NT2/D1 (cell line): ENCODE results near the gene RAET1L.
"Not testable (repeated sequence)": the region's sequence is repeated elsewhere in the genome, so short reads cannot be mapped to it uniquely, and the experiment has no call there.

ENCODE experiments used
- DNase-seq: peaks from one replicate; pipeline ENCODE4 v3.0.0-alpha.2; 2011; ENCODE audit warnings: low read depth, low spot score
- H3K27me3 ChIP-seq: 2 replicates; pipeline ENCODE4 v1.6.0; 2011; ENCODE audit warnings: mild to moderate bottlenecking; ENCODE audit not compliant: insufficient read length, insufficient read depth
- H3K36me3 ChIP-seq: 2 replicates; pipeline ENCODE4 v1.6.1; 2011; ENCODE audit warnings: mild to moderate bottlenecking, low read length, mixed read lengths; ENCODE audit not compliant: insufficient read depth, insufficient read length
- H3K4me1 ChIP-seq: 2 replicates; pipeline ENCODE4 v1.5.1; 2011; ENCODE audit not compliant: insufficient read depth, insufficient read length
- H3K4me3 ChIP-seq: 2 replicates; pipeline ENCODE4 v1.5.1; 2011; ENCODE audit warnings: low read depth; ENCODE audit not compliant: insufficient read length
- H3K9ac ChIP-seq: 2 replicates; pipeline ENCODE4 v1.6.0; 2011; ENCODE audit warnings: low read depth; ENCODE audit not compliant: insufficient read length
- H3K9me3 ChIP-seq: 2 replicates; pipeline ENCODE4 v1.5.1; 2011; ENCODE audit warnings: mild to moderate bottlenecking, low read length; ENCODE audit not compliant: insufficient read depth
- SUZ12 ChIP-seq: IDR thresholded peaks from 2 replicates; pipeline ENCODE4 v1.6.1; 2011; ENCODE audit not compliant: insufficient read length, insufficient read depth; ENCODE audit errors: extremely low read depth
- YY1 ChIP-seq: IDR thresholded peaks from 2 replicates; pipeline ENCODE4 v1.6.1; 2011; ENCODE audit not compliant: insufficient read length, insufficient read depth
- ZNF274 ChIP-seq: IDR thresholded peaks from 2 replicates; pipeline ENCODE4 v1.6.1; 2011; ENCODE audit warnings: mild to moderate bottlenecking, low read depth, low read length

The RAET1L gene

DNA sequence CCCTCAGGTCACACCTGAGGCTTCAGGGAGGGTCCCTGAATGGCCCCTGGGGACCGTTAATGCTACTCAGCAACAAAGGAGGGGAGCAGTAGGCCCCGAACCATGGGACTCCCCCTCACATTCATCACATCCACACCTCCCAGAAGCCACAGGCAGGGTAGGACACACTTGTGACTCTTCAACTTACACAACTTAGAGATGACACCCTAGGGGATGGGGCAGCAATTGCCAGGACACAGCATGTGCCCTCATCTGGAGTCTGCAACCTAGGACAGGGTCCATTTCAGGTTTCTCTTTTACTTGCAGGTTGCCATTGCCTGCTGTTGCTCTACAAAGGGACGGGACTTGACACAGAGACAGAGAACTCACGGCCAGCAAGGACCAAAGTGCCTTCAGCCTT, 42.8 kb upstream of the RAET1L start:
- H3K4me1 ChIP-seq = no peaks in the 10 kb centered on the region
- no peaks in the 10 kb centered on the region for H3K9me3 ChIP-seq
- peaks cover 26% of the 10 kb centered on the region for H3K36me3 ChIP-seq
- DNase-seq = no peak
- TF ChIP-seq ZNF274 (no peak), YY1 (no peak), SUZ12 (no peak)
- H3K9ac ChIP-seq = no peak overlapping the region
- peaks cover 19% of the 10 kb centered on the region for H3K27me3 ChIP-seq
- H3K4me3 ChIP-seq = peak overlapping the region; percentile 65

DNA sequence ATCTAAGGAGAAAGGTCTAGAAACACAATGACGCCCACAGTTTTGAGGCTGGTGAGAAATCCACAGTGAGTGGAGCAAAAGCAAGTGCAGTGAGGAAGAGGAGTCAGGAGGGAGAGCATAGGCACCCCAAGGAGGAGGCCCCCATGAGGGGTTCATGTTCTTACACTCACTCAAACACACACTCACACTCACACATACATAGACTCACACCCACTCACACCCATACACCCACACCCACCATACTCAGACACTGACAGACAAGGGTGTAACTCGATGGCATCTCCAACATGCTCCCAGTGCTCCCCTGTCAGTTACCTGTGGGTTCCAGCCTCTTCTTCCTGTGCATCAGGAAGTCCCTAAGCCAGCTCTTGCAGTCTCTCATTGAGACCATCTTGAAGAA, 39.8 kb upstream of the RAET1L start:
- no peaks in the 10 kb centered on the region for H3K9me3 ChIP-seq
- no peak for TF ChIP-seq YY1
- TF ChIP-seq ZNF274 = no peak
- TF ChIP-seq SUZ12 = no peak

DNA sequence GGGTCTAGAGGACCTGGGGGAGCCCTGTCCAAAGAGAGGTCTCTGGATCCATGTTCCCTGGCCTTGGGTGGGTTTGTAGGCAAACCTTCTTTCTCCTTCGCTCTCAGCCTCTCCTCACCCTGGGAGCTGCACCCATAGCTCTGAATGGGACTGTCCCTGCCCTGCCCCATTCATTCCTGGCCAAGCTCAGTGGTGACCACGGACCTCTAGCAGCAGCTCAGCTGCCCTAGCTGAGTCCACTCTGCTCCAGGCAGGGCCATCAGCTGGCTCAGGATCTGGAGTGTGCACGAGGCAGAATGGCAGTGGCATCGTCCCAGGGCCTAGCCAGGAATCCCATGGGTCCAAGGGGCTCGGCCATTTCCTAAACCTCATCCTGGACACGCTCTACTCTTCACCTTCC, 38.3 kb upstream of the RAET1L start:
- no peaks in the 10 kb centered on the region for H3K4me1 ChIP-seq
- no peak overlapping the region for H3K9ac ChIP-seq
- no peaks in the 10 kb centered on the region for H3K9me3 ChIP-seq
- H3K4me3 ChIP-seq = no peak overlapping the region
- H3K36me3 ChIP-seq = peaks cover 30% of the 10 kb centered on the region
- TF ChIP-seq SUZ12 = no peak
- TF ChIP-seq YY1 = no peak
- no peak for TF ChIP-seq ZNF274
- H3K27me3 ChIP-seq = peaks cover 12% of the 10 kb centered on the region
- DNase-seq = no peak

More for the DNA sequence above, 39.8 kb upstream of the RAET1L start:
- no peak overlapping the region for H3K9ac ChIP-seq
- peaks cover 30% of the 10 kb centered on the region for H3K36me3 ChIP-seq
- peaks cover 18% of the 10 kb centered on the region for H3K27me3 ChIP-seq
- no peak for DNase-seq
- H3K4me1 ChIP-seq = no peaks in the 10 kb centered on the region
- no peak overlapping the region for H3K4me3 ChIP-seq

DNA sequence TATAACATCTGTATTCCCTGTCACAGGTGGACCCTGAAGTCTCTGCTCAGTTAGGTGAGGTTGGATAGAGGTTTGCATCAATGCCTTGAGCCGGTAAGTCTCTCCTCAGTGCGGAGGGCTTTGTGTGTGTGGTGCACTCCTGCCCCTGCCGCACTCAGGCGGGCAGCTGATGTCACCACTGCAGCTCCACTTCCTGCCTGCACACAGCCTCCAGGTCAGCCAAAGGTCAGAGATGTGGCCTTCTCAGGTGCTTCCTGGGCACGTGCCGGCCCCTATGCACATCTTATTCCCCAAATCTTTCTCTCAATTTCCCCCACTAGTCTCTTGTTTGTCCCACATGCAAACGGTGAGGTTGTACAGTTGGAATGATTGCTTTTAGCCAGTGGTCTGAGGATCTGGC, 34.6 kb upstream of the RAET1L start:
- H3K4me3 ChIP-seq, H3K4me1 ChIP-seq, H3K9ac ChIP-seq, H3K27me3 ChIP-seq, H3K9me3 ChIP-seq, DNase-seq: not testable (repeated sequence)
- peaks cover 14% of the 10 kb centered on the region for H3K36me3 ChIP-seq

DNA sequence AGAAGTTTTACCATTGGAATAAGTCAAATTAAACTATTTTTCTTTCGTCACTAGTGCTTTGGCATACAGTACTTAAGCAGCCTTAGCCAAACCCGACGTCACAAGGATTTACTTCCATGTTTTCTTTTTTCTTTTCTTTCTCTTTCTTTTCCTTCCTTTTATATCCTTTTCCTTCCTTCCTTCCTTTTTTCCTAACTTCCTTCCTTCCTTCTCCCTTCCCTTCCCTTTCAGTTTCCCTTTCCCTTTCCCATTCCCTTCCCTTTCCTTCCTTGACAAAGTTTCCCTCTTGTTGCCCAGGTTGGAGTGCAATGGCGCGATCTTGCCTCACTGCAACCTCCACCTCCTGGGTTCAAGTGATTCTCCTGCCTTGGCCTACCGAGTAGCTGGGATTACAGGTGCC, 33.7 kb upstream of the RAET1L start:
- TF ChIP-seq SUZ12 (no peak), ZNF274 (no peak), YY1 (no peak)
- Histone ChIP-seq H3K27me3 (no peaks in the 10 kb centered on the region), H3K36me3 (peaks cover 4% of the 10 kb centered on the region)

DNA sequence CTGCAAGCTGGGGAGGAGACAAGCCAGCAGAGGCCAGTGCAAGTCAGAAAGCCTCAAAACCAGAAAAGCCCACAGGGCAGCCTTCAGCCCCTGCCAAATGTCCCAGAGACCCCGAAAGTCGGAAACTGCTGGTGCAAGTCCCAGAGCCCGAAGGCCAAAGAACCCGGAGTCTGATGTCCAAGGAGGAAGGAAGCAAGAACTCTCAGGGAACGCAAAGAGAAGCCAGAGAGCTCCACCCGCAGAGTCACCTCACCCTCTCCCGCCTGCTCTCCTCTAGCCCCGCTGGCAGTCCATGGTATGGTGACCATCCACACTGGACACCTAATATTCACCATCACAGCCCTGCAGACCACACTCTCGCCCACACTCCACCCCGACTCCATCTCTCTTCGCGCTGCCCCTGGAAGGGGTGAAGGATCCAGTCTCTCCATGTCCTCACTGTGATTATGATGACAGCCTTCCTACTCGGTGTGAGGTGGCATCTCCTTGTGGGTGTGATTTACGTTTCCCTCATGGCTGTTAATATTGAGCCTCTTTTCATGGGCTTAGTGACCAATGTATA, 33.0 kb upstream of the RAET1L start:
- H3K36me3 ChIP-seq = peaks cover 4% of the 10 kb centered on the region
- no peak for DNase-seq
- no peaks in the 10 kb centered on the region for H3K27me3 ChIP-seq
- TF ChIP-seq ZNF274 (no peak), YY1 (no peak), SUZ12 (no peak)
- no peaks in the 10 kb centered on the region for H3K9me3 ChIP-seq
- H3K4me3 ChIP-seq = no peak overlapping the region
- H3K4me1 ChIP-seq = no peaks in the 10 kb centered on the region
- no peak overlapping the region for H3K9ac ChIP-seq

More for the DNA sequence above, 33.7 kb upstream of the RAET1L start:
- Histone ChIP-seq H3K9me3 (no peaks in the 10 kb centered on the region), H3K4me1 (no peaks in the 10 kb centered on the region), H3K4me3 (no peak overlapping the region), H3K9ac (no peak overlapping the region)
- no peak for DNase-seq

DNA sequence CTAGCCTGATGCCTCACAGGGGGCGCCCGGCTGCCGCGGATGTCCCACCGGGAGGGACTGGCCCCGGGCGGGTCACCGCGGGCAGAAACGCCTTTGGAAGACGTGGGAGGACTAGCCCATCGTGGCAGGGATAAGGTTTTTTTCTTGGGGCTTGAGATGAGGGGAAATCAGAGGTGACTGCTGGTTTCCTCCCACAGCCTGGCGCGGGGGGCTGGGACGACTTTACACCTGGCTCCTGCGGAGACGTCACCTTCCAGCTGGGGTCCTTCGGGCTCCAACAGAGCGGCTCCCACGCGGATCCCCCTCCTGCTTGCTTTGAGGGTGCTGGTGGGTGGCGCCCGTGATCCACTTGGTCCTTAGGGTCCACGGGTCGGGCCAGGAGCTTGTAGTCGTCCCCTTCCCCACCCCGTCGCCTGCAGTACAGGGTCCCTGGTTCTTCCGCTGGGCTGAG, 32.2 kb upstream of the RAET1L start:
- DNase-seq = no peak
- Histone ChIP-seq H3K9ac (no peak overlapping the region), H3K9me3 (no peaks in the 10 kb centered on the region), H3K4me1 (no peaks in the 10 kb centered on the region), H3K4me3 (no peak overlapping the region), H3K27me3 (no peaks in the 10 kb centered on the region), H3K36me3 (peaks cover 4% of the 10 kb centered on the region)
- no peak for TF ChIP-seq YY1
- no peak for TF ChIP-seq SUZ12
- no peak for TF ChIP-seq ZNF274

DNA sequence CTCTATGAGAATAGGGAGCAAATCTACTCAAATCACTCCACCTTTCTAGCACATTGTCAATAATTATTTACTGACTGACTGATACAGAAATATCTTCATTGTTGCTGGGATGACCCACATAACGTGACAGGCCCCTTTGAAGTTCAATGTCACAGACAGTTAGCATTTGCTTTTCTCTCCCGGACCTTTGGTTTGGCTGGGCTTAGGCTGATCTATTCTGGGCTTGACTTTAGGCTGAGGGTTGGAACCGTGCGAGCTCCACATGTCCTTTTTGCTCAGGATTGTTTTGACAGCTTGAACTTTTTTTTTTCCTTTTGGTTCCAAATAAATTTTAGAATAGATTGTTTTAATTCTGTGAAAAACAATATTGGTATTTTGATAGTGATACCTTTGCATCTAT, 31.6 kb upstream of the RAET1L start:
- no peaks in the 10 kb centered on the region for H3K27me3 ChIP-seq
- H3K36me3 ChIP-seq = no peaks in the 10 kb centered on the region
- no peak overlapping the region for H3K9ac ChIP-seq
- no peaks in the 10 kb centered on the region for H3K9me3 ChIP-seq
- DNase-seq = no peak
- no peak for TF ChIP-seq YY1
- no peak for TF ChIP-seq SUZ12
- no peak for TF ChIP-seq ZNF274
- H3K4me1 ChIP-seq = no peaks in the 10 kb centered on the region
- H3K4me3 ChIP-seq = no peak overlapping the region
